Progenitor cell of endocrine pancreas (in vitro differentiated cells): ENCODE data around the gene CAMP. TPM values are rescaled to one million over a fixed set of nuclear protein-coding genes. Genes with fewer than 3 reads are reported as not detected.

ENCODE experiments used
- DNase-seq: peaks from one replicate; pipeline ENCODE4 v3.0.0; 2021; ENCODE audit warnings: low spot score; ENCODE audit not compliant: unreplicated experiment
- H3K27ac Mint-ChIP-seq: 2 replicates; pipeline ENCODE4 v1.8.0; 2021; ENCODE audit warnings: mild to moderate bottlenecking, moderate library complexity, mixed read lengths
- H3K27me3 Mint-ChIP-seq: 2 replicates; pipeline ENCODE4 v1.8.0; 2021; ENCODE audit warnings: mixed read lengths
- H3K36me3 Mint-ChIP-seq: 2 replicates; pipeline ENCODE4 v1.8.0; 2022; ENCODE audit warnings: mixed read lengths; ENCODE audit not compliant: insufficient read depth
- H3K4me1 Mint-ChIP-seq: 2 replicates; pipeline ENCODE4 v1.8.0; 2021; ENCODE audit warnings: low read depth, mixed read lengths
- H3K4me3 Mint-ChIP-seq: 2 replicates; pipeline ENCODE4 v1.8.0; 2021; ENCODE audit warnings: low read depth, mild to moderate bottlenecking, moderate library complexity, mixed read lengths
- H3K9me3 Mint-ChIP-seq: 2 replicates; pipeline ENCODE4 v1.8.0; 2021; ENCODE audit warnings: low read depth, mixed read lengths
- total RNA-seq: library from RNA; stranded (reverse); gene quantifications from 2 replicates; pipeline ENCODE4 v1.2.1, GENCODE V29; 2021
- TF ChIP-seq, protein P1 (sequence below): fragments of 200-600 bp; sonication (generic); IDR thresholded peaks from one replicate; pipeline ENCODE4 v1.5.0; 2021; ENCODE audit warnings: antibody characterized with exemption, mild to moderate bottlenecking; ENCODE audit not compliant: unreplicated experiment

Gene CAMP
- total RNA-seq, 1 donor from 2014 or later, result not detected

DNA sequence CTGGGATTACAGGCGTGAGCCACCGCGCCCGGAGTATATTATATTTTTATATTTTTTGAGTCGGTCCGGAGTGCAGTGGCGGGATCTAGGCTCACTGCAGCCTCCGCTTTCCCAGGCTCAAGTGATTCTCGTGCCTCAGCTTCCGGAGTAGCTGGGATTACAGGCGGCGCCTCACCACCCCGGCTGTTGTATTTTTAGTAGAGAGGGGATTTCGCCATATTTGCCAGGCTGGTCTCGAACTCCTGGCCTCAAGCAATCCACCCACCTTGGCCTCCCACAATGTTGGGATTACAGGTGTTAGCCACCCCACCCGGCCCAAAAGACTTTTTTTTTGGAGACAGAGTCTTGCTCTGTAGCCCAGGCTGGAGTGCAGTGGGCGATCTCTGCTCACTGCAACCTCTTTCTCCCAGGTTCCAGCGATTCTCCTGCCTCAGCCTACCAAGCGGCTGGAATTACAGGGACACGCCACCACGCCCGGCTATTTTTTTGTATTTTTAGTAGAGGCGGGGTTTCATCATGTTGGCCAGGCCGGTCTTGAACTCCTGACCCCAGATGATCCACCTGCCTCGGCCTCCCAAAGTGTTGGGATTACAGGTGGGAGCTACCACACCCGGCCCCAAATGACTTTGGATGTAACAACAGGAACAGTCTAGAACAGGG, 18.6 kb downstream of the CAMP start:
- Mint-ChIP-seq H3K9me3 (no peaks in the 10 kb centered on the region), H3K4me3 (peak overlapping the region; percentile 85), H3K27me3 (no peaks in the 10 kb centered on the region), H3K27ac (peak overlapping the region; percentile 89), H3K4me1 (peaks cover 4% of the 10 kb centered on the region), H3K36me3 (peaks cover 2% of the 10 kb centered on the region)
- DNase-seq, result no peak
- TF ChIP-seq, protein P1, sequence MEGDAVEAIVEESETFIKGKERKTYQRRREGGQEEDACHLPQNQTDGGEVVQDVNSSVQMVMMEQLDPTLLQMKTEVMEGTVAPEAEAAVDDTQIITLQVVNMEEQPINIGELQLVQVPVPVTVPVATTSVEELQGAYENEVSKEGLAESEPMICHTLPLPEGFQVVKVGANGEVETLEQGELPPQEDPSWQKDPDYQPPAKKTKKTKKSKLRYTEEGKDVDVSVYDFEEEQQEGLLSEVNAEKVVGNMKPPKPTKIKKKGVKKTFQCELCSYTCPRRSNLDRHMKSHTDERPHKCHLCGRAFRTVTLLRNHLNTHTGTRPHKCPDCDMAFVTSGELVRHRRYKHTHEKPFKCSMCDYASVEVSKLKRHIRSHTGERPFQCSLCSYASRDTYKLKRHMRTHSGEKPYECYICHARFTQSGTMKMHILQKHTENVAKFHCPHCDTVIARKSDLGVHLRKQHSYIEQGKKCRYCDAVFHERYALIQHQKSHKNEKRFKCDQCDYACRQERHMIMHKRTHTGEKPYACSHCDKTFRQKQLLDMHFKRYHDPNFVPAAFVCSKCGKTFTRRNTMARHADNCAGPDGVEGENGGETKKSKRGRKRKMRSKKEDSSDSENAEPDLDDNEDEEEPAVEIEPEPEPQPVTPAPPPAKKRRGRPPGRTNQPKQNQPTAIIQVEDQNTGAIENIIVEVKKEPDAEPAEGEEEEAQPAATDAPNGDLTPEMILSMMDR, result no peak

DNA sequence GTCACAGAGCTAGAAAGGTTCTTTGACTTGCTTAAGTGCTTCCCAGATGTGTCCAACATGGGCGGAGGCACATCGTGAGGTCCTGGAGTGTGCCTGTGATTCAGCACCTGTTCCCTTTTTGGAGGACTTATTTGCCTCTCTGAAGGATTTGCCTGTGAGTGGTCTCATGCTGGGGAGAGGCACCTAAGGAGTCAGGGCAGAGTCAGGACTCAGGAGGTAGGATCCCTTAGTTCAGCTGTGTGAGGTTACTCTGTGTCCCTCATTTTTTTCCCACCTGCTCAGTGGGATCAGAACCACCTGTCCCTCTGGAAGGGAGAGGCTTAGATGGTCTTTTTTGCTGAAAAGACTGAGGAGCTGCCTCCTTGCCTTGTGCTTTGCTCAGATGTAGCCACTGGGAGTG, 20.6 kb downstream of the CAMP start:
- H3K4me3 Mint-ChIP-seq, result peak overlapping the region; percentile 7
- no peaks in the 10 kb centered on the region for H3K9me3 Mint-ChIP-seq
- DNase-seq, result no peak
- no peak overlapping the region for H3K27ac Mint-ChIP-seq
- peaks cover 4% of the 10 kb centered on the region for H3K4me1 Mint-ChIP-seq
- TF ChIP-seq, protein P1, result no peak
- H3K27me3 Mint-ChIP-seq, result no peaks in the 10 kb centered on the region
- H3K36me3 Mint-ChIP-seq, result peaks cover 8% of the 10 kb centered on the region

DNA sequence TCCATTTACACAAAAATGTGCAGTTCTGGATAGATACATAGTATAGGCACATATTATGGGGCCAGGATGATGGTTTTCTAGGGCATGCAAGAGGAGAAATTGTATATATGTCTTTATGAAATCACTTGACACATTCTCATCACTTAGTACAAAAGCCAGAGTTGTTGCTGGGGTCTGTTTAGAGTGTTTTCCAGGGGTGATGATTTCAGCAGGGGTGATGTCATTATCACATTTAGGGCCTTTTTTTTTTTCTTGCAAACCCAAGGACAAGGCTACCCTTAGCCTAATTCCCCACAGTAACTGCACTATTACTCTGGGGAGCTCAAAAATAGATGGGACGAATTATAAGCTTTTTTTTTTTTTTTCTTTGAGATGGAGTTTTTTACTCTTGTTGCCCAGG, 21.2 kb downstream of the CAMP start:
- Mint-ChIP-seq H3K27me3 (no peaks in the 10 kb centered on the region), H3K9me3 (no peaks in the 10 kb centered on the region), H3K36me3 (peaks cover 11% of the 10 kb centered on the region), H3K4me1 (peaks cover 4% of the 10 kb centered on the region), H3K27ac (no peak overlapping the region), H3K4me3 (no peak overlapping the region)
- DNase-seq, result no peak
- TF ChIP-seq, protein P1, result no peak

DNA sequence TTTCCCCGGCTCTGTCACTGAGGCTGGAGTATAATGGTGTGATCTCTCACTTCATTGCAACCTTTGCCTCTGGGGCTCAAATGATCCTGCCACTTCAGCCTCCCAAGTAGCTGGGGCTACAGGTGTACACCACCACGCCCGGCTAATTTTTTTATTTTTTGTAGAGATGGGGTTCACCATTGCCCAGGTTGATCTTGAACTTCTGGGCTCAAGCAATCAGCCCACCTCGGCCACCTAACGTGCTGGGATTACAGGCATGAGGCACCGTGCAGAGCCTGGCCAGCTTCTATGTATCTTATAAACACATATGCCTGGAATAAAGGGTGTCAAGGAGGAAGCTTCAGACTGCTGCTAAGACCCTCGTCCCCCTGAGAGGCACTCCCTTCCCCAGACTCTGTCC, 21.8 kb downstream of the CAMP start:
- Mint-ChIP-seq H3K4me3 (no peak overlapping the region), H3K4me1 (peaks cover 3% of the 10 kb centered on the region), H3K9me3 (no peaks in the 10 kb centered on the region), H3K27ac (no peak overlapping the region), H3K27me3 (no peaks in the 10 kb centered on the region), H3K36me3 (peaks cover 12% of the 10 kb centered on the region)
- DNase-seq, result no peak
- TF ChIP-seq, protein P1, result no peak

DNA sequence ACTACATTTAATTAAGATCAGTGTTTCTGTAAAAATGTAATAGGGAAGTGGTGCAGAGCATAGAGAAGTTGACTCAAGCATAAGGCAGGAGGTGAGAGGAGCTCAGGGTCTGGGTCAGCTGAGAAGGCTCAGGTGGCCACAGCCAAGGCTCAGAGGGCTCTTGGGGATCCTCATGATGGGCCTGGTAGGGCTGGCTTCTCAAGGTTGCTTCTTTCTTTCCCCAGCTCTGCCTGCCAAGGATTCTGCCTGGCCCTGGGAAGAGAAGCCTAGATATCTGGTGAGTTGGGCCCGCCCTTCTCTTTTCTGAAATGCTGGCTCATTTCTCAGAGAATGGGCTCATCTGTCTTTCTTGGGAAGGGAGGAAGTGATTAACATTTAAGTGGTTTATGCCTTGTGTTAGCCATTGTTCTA, 24.1 kb downstream of the CAMP start:
- Mint-ChIP-seq H3K4me1 (no peaks in the 10 kb centered on the region), H3K27ac (no peak overlapping the region), H3K4me3 (no peak overlapping the region), H3K27me3 (no peaks in the 10 kb centered on the region), H3K36me3 (peaks cover 21% of the 10 kb centered on the region), H3K9me3 (no peaks in the 10 kb centered on the region)
- TF ChIP-seq, protein P1, result no peak
- no peak for DNase-seq
